B cell (primary cell): ENCODE data around the gene TRAPPC2. TPM values are rescaled to one million over a fixed set of nuclear protein-coding genes. Genes with fewer than 3 reads are reported as not detected.

Experiments
- ATAC-seq: fragments of 200-7000 bp; cut with Tn5 transposase; one replicate; pipeline ENCODE4 v1.10.0; 2021; ENCODE audit warnings: low read depth, mild to moderate bottlenecking, moderate number of reproducible peaks, moderate library complexity
- CTCF ChIA-PET: fragments of 350-600 bp; sonication (Branson Sonifier 250); formaldehyde crosslinking; loops from one replicate; lab custom pipeline; 2021; ENCODE audit warnings: antibody characterized with exemption, inconsistent platforms; lab: Charles Lee
- POLR2A ChIA-PET: fragments of 350-600 bp; sonication (Branson Sonifier 250); formaldehyde crosslinking; loops from one replicate; lab custom pipeline; 2021; ENCODE audit warnings: antibody characterized with exemption; lab: Charles Lee
- DNase-seq: peaks from one replicate; pipeline ENCODE4 v3.0.0; 2013
- H2AFZ ChIP-seq: 2 replicates; pipeline ENCODE4 v1.6.1; 2012; ENCODE audit warnings: mild to moderate bottlenecking, low read depth, low read length; ENCODE audit not compliant: insufficient read depth, poor library complexity, severe bottlenecking
- H3K27ac ChIP-seq, 2 donors: 1 replicate in 1 of 2; 2 replicates in 1 of 2; pipeline ENCODE4 v1.5.1; 2012 to 2013; ENCODE audit warnings: low read length in 2 of 2, mild to moderate bottlenecking in 2 of 2, moderate library complexity in 1 of 2
- H3K27me3 ChIP-seq, 4 experiments: fragments of 200-600 bp in 1 of 4; sonication (generic) in 1 of 4; replicated peaks in 1 of 4; 1 replicate in 2 of 4; 2 replicates in 2 of 4; pipeline versions ENCODE4 v1.6.1 to v1.7.0; 2013 to 2016; ENCODE audit warnings: low read length in 3 of 4, mild to moderate bottlenecking in 2 of 4, mixed read lengths in 1 of 4, moderate library complexity in 1 of 4; ENCODE audit not compliant: insufficient read depth in 4 of 4, control insufficient read depth in 3 of 4; ENCODE audit errors: control extremely low read depth in 1 of 4
- H3K36me3 ChIP-seq, 2 experiments: replicated peaks in 1 of 2; 1 replicate in 1 of 2; 2 replicates in 1 of 2; pipeline versions ENCODE4 v1.6.1 to v1.7.1; 2013; ENCODE audit warnings: low read length in 1 of 2; ENCODE audit not compliant: insufficient read depth in 2 of 2, control insufficient read depth in 1 of 2; ENCODE audit errors: control extremely low read depth in 1 of 2, extremely low read depth in 1 of 2
- H3K4me1 ChIP-seq, 2 donors: fragments of 200-600 bp in 1 of 2; sonication (generic) in 1 of 2; 1 replicate in 1 of 2; 2 replicates in 1 of 2; pipeline versions ENCODE4 v1.5.1 to v1.6.1; 2013 to 2017; ENCODE audit warnings: low read length in 2 of 2; ENCODE audit not compliant: control insufficient read depth in 2 of 2, insufficient read depth in 2 of 2
- H3K4me2 ChIP-seq: replicated peaks from 2 replicates; pipeline ENCODE3; 2012; ENCODE audit warnings: mild to moderate bottlenecking, low read depth, low read length; ENCODE audit not compliant: poor library complexity, severe bottlenecking
- H3K4me3 ChIP-seq, 5 experiments: fragments of 200-600 bp in 1 of 5; sonication (generic) in 1 of 5; 1 replicate in 3 of 5; 2 replicates in 2 of 5; pipeline versions ENCODE4 v1.5.1 to v1.7.0; 2011 to 2016; ENCODE audit warnings: low read length in 4 of 5, mild to moderate bottlenecking in 4 of 5, low read depth in 2 of 5, control low read depth in 1 of 5, moderate library complexity in 1 of 5; ENCODE audit not compliant: insufficient read depth in 1 of 5; ENCODE audit errors: control extremely low read depth in 1 of 5, extremely low read depth in 1 of 5
- H3K79me2 ChIP-seq: fragments of 200-600 bp; sonication (generic); one replicate; pipeline ENCODE4 v1.6.0; 2016; ENCODE audit warnings: low read length; ENCODE audit not compliant: control insufficient read depth, insufficient read depth
- H3K9ac ChIP-seq: fragments of 200-600 bp; sonication (generic); 2 replicates; pipeline ENCODE4 v1.6.1; 2017; ENCODE audit warnings: mild to moderate bottlenecking, low read length, moderate library complexity
- H3K9me3 ChIP-seq, 3 donors: one replicate each; pipeline versions ENCODE4 v1.6.1 to v1.7.1; 2013; ENCODE audit warnings: low read length in 2 of 3; ENCODE audit not compliant: control insufficient read depth in 2 of 3, insufficient read depth in 1 of 3; ENCODE audit errors: control extremely low read depth in 1 of 3
- H4K20me1 ChIP-seq: 2 replicates; pipeline ENCODE4 v1.6.0; 2012; ENCODE audit warnings: mild to moderate bottlenecking, low read length; ENCODE audit not compliant: insufficient read depth, control insufficient read depth, poor library complexity, severe bottlenecking
- H3K27ac Mint-ChIP-seq: one replicate; pipeline ENCODE4 v1.8.0; 2021; ENCODE audit warnings: mixed read lengths
- H3K27me3 Mint-ChIP-seq: one replicate; pipeline ENCODE4 v1.8.0; 2021; ENCODE audit warnings: mixed read lengths
- H3K4me1 Mint-ChIP-seq: one replicate; pipeline ENCODE4 v1.8.0; 2021; ENCODE audit warnings: mixed read lengths
- H3K4me3 Mint-ChIP-seq: one replicate; pipeline ENCODE4 v1.8.0; 2021; ENCODE audit warnings: mixed read lengths
- H3K9me3 Mint-ChIP-seq: one replicate; pipeline ENCODE4 v1.8.0; 2022; ENCODE audit warnings: mixed read lengths; ENCODE audit not compliant: insufficient read depth
- EZH2 ChIP-seq: IDR thresholded peaks from 2 replicates; pipeline ENCODE4 v1.6.1; 2012; ENCODE audit warnings: borderline replicate concordance, low read depth, mild to moderate bottlenecking, moderate library complexity, low read length; ENCODE audit not compliant: insufficient read depth, poor library complexity, severe bottlenecking
- WGBS: methylation state at CpG from one replicate; pipeline ENCODE4 v1.1.5; 2013; ENCODE audit warnings: missing lambda C conversion rate; ENCODE audit not compliant: insufficient coverage; 5-methylcytosine and 5-hydroxymethylcytosine counted together
- intact Hi-C: fragments of 100-400 bp; cut with micrococcal nuclease; formaldehyde crosslinking; loops from one replicate; pipeline ENCODE4 v1.10.0; 2022
- polyA plus RNA-seq: library from polyadenylated mRNA; depleted of rRNA; stranded (reverse); fragments of >200 nt; gene quantifications from 2 replicates; pipeline ENCODE4 v1.2.3, GENCODE V29; 2012
- total RNA-seq, 2 donors: library from RNA; stranded (reverse); fragments of 120-200 nt in 1 of 2; gene quantifications; 1 replicate in 1 of 2; 2 replicates in 1 of 2; pipeline versions ENCODE4 v1.2.3 to v1.2.4, GENCODE V29; 2013 to 2022
- TF ChIP-seq, protein P1 (sequence below): fragments of 200-600 bp; IDR thresholded peaks from one replicate; pipeline ENCODE4 v1.8.0; 2022; ENCODE audit warnings: antibody characterized with exemption, mild to moderate bottlenecking

Gene TRAPPC2
- total and polyA plus RNA-seq, 2 donors (not counting 1 experiment from before 2014, with no cell fraction given), result 27.0 to 28.0 TPM

DNA sequence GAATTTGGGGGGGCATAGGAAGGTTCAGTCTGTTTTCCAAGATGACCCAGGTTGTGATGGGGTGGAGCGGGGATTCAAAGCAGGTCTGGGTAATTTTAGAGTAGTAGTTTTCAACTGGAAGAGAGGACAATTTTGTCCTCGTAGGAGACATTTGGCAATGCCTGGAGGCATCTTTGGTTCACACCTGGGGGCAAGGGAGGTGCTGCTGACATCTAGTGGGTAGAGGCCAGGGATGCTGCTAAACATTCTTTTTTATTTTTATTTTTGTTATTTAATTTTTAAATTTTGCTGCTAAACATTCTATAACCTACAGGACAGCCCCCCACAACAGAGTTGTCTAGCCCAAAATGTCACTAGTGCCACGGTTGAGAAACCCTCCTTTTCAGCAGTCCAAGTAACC, 43.6 kb downstream of the TRAPPC2 start:
- H3K27me3 Mint-ChIP-seq, result no peaks in the 10 kb centered on the region
- Histone ChIP-seq H3K36me3 (no peaks in the 10 kb centered on the region), H4K20me1 (peaks cover 7% of the 10 kb centered on the region), H3K4me3 (no peak overlapping the region), H3K4me2 (peak overlapping the region; percentile 81), H2AFZ (no peak overlapping the region), H3K9ac (no peak overlapping the region), H3K27me3 (no peaks in the 10 kb centered on the region), H3K4me1 (peaks cover 54 to 55% of the 10 kb centered on the region in 2 donors), H3K79me2 (peaks cover 68% of the 10 kb centered on the region), H3K9me3 (no peaks in the 10 kb centered on the region), H3K27ac (peak overlapping the region in 1 of 2 donors; percentile 85)
- POLR2A ChIA-PET, result no interaction called here
- intact Hi-C loops, result no loop called here
- H3K4me3 Mint-ChIP-seq, result peak overlapping the region; percentile 93
- peak overlapping the region; percentile 67 for H3K27ac Mint-ChIP-seq
- peaks cover 58% of the 10 kb centered on the region for H3K4me1 Mint-ChIP-seq
- 60% methylated on average over 1 of the region's 3 CpGs for WGBS
- no peaks in the 10 kb centered on the region for H3K9me3 Mint-ChIP-seq
- CTCF ChIA-PET, result interaction anchor here (1.3 kb wide), 1 partner anchor 341 kb away, joined by 3 read pairs; no protein-coding TSS in a partner anchor
- no peak for TF ChIP-seq EZH2
- TF ChIP-seq, protein P1, sequence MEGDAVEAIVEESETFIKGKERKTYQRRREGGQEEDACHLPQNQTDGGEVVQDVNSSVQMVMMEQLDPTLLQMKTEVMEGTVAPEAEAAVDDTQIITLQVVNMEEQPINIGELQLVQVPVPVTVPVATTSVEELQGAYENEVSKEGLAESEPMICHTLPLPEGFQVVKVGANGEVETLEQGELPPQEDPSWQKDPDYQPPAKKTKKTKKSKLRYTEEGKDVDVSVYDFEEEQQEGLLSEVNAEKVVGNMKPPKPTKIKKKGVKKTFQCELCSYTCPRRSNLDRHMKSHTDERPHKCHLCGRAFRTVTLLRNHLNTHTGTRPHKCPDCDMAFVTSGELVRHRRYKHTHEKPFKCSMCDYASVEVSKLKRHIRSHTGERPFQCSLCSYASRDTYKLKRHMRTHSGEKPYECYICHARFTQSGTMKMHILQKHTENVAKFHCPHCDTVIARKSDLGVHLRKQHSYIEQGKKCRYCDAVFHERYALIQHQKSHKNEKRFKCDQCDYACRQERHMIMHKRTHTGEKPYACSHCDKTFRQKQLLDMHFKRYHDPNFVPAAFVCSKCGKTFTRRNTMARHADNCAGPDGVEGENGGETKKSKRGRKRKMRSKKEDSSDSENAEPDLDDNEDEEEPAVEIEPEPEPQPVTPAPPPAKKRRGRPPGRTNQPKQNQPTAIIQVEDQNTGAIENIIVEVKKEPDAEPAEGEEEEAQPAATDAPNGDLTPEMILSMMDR, result no peak
- ATAC-seq (no peak), DNase-seq (no peak)

DNA sequence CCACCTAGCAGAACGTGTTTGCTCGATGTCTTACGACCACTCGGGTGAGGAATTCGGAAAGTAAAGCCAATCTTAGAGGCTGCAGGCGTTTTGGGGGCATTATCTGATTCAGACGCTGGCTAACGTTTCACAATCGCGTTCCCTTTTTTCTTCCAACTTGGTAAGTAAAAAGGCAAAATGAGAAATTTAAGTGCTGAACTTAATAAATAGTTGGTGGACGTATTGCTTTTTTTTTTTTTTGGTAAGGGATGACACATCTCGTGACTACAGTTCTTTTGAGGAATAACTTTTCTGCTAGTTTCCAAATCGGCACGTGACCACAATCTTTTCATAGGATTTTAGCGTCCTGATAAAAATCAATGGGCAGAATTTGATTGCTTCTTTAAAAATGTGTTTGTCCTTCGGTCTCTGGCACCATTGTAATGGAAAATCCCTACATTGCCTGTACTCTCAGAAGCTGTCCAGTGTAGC, 44.6 kb downstream of the TRAPPC2 start:
- H3K27ac Mint-ChIP-seq, result peak overlapping the region; percentile 91
- ChIA-PET POLR2A (interaction anchor here (1.0 kb wide), 1 partner anchor 45 kb away, joined by 4 read pairs; the partner anchor contains the start of genes OFD1 and TRAPPC2), CTCF (interaction anchor here (1.5 kb wide), 1 partner anchor 8 kb away, joined by 5 read pairs; no protein-coding TSS in a partner anchor)
- Histone ChIP-seq H4K20me1 (peaks cover 4% of the 10 kb centered on the region), H3K4me2 (peak overlapping the region; percentile 81), H3K36me3 (no peaks in the 10 kb centered on the region), H3K4me3 (peak overlapping the region; percentile 61 to 89 (median 78)), H3K79me2 (peaks cover 59% of the 10 kb centered on the region), H3K9ac (peak overlapping the region; percentile 90), H2AFZ (peak overlapping the region; percentile 95), H3K27ac (peak overlapping the region; percentile 70 to 85), H3K27me3 (no peaks in the 10 kb centered on the region), H3K4me1 (peaks cover 47 to 48% of the 10 kb centered on the region in 2 donors), H3K9me3 (no peaks in the 10 kb centered on the region)
- peaks cover 55% of the 10 kb centered on the region for H3K4me1 Mint-ChIP-seq
- TF ChIP-seq, protein P1, result no peak
- no peak for TF ChIP-seq EZH2
- DNase-seq (peak; percentile 17), ATAC-seq (no peak)
- no peaks in the 10 kb centered on the region for H3K9me3 Mint-ChIP-seq
- H3K27me3 Mint-ChIP-seq, result no peaks in the 10 kb centered on the region
- H3K4me3 Mint-ChIP-seq, result peak overlapping the region; percentile 93
- WGBS, result 0% methylated on average over 6 of the region's 16 CpGs
- intact Hi-C loops, result loop anchor here (1.0 to 2.0 kb wide), 3 partner anchors 8 to 45 kb away; partner anchors contain the start of genes OFD1 and TRAPPC2
